ENCODE results near the gene ZNF213. TPM values are rescaled to one million over a fixed set of nuclear protein-coding genes. Genes with fewer than 3 reads are reported as not detected.

ZNF213 gene
- total RNA-seq, 1 donor from 2014 or later = 7.6 TPM

- FAIRE-seq (no peak), DNase-seq (ENCODE audit: low read depth) (peak; percentile 59)
- TF ChIP-seq CTCF (IDR thresholded peaks at IDR 0.05; ENCODE audit: insufficient read depth, low read length, severe bottlenecking) = no peak
- Histone ChIP-seq H3K4me3 (ENCODE audit: low read depth, low read length) (peak within 1 kb of the TSS; percentile 95), H3K27me3 (ENCODE audit: control insufficient read depth, insufficient read depth, low read length) (no peaks in the 10 kb centered on the region), H3K36me3 (ENCODE audit: control insufficient read depth, insufficient read depth, low read length) (peaks cover 12% of the 10 kb centered on the region)
Observed at GRCh38 chr16:3112058-3112880, 22.6 kb upstream of the ZNF213 start, which contains the start of gene ZNF205. Gene ZNF205, plus strand, starts transcription at chr16:3112586. Its CDS starts 845 bp downstream, at chr16:3113431.

DNA sequence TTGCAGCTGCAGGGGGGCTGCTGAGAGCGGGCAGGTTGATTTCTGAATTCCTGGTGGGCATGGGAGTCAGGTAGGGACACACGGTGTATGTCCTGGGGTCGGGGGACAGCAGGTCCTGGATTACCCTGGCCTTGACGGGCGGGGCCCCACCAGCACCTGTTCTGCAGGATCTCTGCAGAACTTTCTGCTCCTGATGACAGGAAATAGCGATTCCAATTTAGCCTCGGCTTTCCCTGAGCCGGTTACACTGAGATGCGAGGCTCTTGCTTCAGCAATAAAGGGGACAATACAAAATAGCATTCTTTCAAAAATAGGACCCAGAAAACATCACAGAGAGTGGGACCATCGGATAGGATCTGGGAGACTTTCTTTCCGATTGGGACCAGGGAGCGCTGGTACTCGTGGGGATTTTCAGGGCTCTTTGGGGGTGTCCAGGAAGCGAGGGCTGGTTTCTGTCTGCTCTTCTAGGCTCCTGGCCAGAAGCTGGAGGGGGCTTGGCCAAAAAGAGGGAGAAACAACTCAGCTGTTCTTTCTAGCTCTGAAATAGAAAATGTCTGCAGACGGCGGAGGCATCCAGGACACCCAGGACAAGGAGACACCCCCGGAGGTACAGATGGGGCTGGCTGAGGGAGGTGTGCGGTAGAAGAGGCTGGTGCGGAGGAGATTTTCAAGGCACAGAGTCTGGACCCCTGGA, 21.8 kb upstream of the ZNF213 start:
- peak overlapping the region; percentile 95 for H3K4me3 ChIP-seq (ENCODE audit: low read depth, low read length)
- no peak for DNase-seq (ENCODE audit: low read depth)
- TF ChIP-seq CTCF (IDR thresholded peaks at IDR 0.05; ENCODE audit: insufficient read depth, low read length, severe bottlenecking) = no peak
- peaks cover 12% of the 10 kb centered on the region for H3K36me3 ChIP-seq (ENCODE audit: control insufficient read depth, insufficient read depth, low read length)
- FAIRE-seq = no peak
- no peaks in the 10 kb centered on the region for H3K27me3 ChIP-seq (ENCODE audit: control insufficient read depth, insufficient read depth, low read length)

- Histone ChIP-seq H3K27me3 (ENCODE audit: control insufficient read depth, insufficient read depth, low read length) (no peaks in the 10 kb centered on the region), H3K4me3 (ENCODE audit: low read depth, low read length) (peak overlapping the region; percentile 95), H3K36me3 (ENCODE audit: control insufficient read depth, insufficient read depth, low read length) (peaks cover 12% of the 10 kb centered on the region)
- TF ChIP-seq CTCF (IDR thresholded peaks at IDR 0.05; ENCODE audit: insufficient read depth, low read length, severe bottlenecking) = no peak
- no peak for DNase-seq (ENCODE audit: low read depth)
- no peak for FAIRE-seq
Observed at GRCh38 chr16:3113765-3114479, 20.9 kb upstream of the ZNF213 start.

- no peak for FAIRE-seq
- no peak for DNase-seq (ENCODE audit: low read depth)
- no peak for TF ChIP-seq CTCF (IDR thresholded peaks at IDR 0.05; ENCODE audit: insufficient read depth, low read length, severe bottlenecking)
- no peaks in the 10 kb centered on the region for H3K27me3 ChIP-seq (ENCODE audit: control insufficient read depth, insufficient read depth, low read length)
- H3K4me3 ChIP-seq (ENCODE audit: low read depth, low read length) = no peak overlapping the region
- H3K36me3 ChIP-seq (ENCODE audit: control insufficient read depth, insufficient read depth, low read length) = peaks cover 20% of the 10 kb centered on the region
Observed at GRCh38 chr16:3115003-3115402, 19.8 kb upstream of the ZNF213 start.

DNA sequence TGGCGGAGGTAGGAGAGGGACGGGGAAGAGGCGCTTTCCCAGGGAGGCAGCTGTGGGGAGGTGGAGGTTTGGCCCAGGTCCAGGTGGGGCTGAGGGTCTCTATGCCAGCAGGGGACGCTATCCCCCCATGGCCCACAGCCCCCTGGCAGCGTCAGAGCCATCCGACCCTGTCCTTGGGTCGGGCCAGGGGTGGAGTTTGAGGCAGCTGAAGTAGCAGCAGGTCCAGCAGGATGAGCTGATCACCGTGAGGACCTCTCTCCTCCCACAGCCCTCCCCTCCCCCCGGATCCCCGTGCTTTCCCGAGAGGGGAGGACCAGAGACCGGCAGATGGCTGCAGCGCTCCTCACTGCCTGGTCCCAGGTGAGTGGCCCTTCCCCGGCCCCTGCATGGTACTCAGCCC, 19.3 kb upstream of the ZNF213 start:
- no peak for TF ChIP-seq CTCF (IDR thresholded peaks at IDR 0.05; ENCODE audit: insufficient read depth, low read length, severe bottlenecking)
- DNase-seq (ENCODE audit: low read depth) (no peak), FAIRE-seq (no peak)
- Histone ChIP-seq H3K4me3 (ENCODE audit: low read depth, low read length) (no peak overlapping the region), H3K36me3 (ENCODE audit: control insufficient read depth, insufficient read depth, low read length) (peaks cover 22% of the 10 kb centered on the region), H3K27me3 (ENCODE audit: control insufficient read depth, insufficient read depth, low read length) (no peaks in the 10 kb centered on the region)

Measured in bronchial epithelial cell (primary cell).